OCI-LY3 (cell line): Measurements from ENCODE around the gene SCN2B.

Experiments
- H2AFZ ChIP-seq: fragments of 200-600, 300-600 bp; shearing (Covaris generic); 2 replicates; pipeline ENCODE4 v1.6.0; 2014; ENCODE audit warnings: antibody characterized with exemption, low read depth, low read length
- H3K27ac ChIP-seq: fragments of 200-600, 300-600 bp; sonication (generic); 2 replicates; pipeline ENCODE4 v1.5.1; 2014; ENCODE audit warnings: mild to moderate bottlenecking, low read length, moderate library complexity, mixed read lengths
- H3K27me3 ChIP-seq: fragments of 200-600, 300-600 bp; sonication (generic); 2 replicates; pipeline ENCODE4 v1.6.1; 2014; ENCODE audit warnings: low read depth, low read length, mixed read lengths
- H3K36me3 ChIP-seq: fragments of 200-600, 300-600 bp; sonication (generic); replicated peaks from 2 replicates; pipeline ENCODE3; 2014; ENCODE audit warnings: low read depth, low read length, mixed read lengths
- H3K4me1 ChIP-seq: fragments of 300-600, 200-600 bp; sonication (generic); 2 replicates; pipeline ENCODE4 v1.6.1; 2014; ENCODE audit warnings: low read length, mixed read lengths
- H3K4me2 ChIP-seq: fragments of 200-600, 300-600 bp; sonication (generic); 2 replicates; pipeline ENCODE4 v1.6.1; 2014; ENCODE audit warnings: low read length, mixed read lengths
- H3K4me3 ChIP-seq: fragments of 300-600, 200-600 bp; sonication (generic); 2 replicates; pipeline ENCODE4 v1.5.1; 2014; ENCODE audit warnings: antibody characterized with exemption, mild to moderate bottlenecking, low read length, moderate library complexity
- H3K79me2 ChIP-seq: fragments of 300-600, 200-600 bp; shearing (Covaris generic); 2 replicates; pipeline ENCODE4 v1.6.1; 2014; ENCODE audit warnings: mild to moderate bottlenecking, low read length, mixed read lengths
- H3K9ac ChIP-seq: fragments of 300-600, 200-600 bp; shearing (Covaris generic); 2 replicates; pipeline ENCODE4 v1.6.0; 2014; ENCODE audit warnings: mild to moderate bottlenecking, low read length, moderate library complexity
- H3K9me3 ChIP-seq: fragments of 200-600, 300-600 bp; shearing (Covaris generic); 2 replicates; pipeline ENCODE4 v1.6.1; 2014; ENCODE audit warnings: low read length, mixed read lengths; ENCODE audit not compliant: insufficient read depth
- H4K20me1 ChIP-seq: fragments of 200-600, 300-600 bp; sonication (generic); 2 replicates; pipeline ENCODE4 v1.6.1; 2016; ENCODE audit warnings: low read length, mixed read lengths; ENCODE audit not compliant: insufficient read depth
- EZH2phosphoT487 ChIP-seq: fragments of 200-600 bp; shearing (Covaris generic); IDR thresholded peaks from 2 replicates; pipeline ENCODE4 v1.6.1; 2018; ENCODE audit warnings: antibody characterized with exemption, mixed run types, low read depth
- TF ChIP-seq, protein P1 (sequence below): fragments of 200-600, 300-600 bp; sonication (generic); IDR thresholded peaks from 2 replicates; pipeline ENCODE4 v1.5.1; 2014; ENCODE audit warnings: antibody characterized with exemption, low read length, low read depth

SCN2B gene

GRCh38 chr11:118166641-118167040 is 9.8 kb downstream of the SCN2B start:
- TF ChIP-seq EZH2phosphoT487, result no peak
- TF ChIP-seq, protein P1, sequence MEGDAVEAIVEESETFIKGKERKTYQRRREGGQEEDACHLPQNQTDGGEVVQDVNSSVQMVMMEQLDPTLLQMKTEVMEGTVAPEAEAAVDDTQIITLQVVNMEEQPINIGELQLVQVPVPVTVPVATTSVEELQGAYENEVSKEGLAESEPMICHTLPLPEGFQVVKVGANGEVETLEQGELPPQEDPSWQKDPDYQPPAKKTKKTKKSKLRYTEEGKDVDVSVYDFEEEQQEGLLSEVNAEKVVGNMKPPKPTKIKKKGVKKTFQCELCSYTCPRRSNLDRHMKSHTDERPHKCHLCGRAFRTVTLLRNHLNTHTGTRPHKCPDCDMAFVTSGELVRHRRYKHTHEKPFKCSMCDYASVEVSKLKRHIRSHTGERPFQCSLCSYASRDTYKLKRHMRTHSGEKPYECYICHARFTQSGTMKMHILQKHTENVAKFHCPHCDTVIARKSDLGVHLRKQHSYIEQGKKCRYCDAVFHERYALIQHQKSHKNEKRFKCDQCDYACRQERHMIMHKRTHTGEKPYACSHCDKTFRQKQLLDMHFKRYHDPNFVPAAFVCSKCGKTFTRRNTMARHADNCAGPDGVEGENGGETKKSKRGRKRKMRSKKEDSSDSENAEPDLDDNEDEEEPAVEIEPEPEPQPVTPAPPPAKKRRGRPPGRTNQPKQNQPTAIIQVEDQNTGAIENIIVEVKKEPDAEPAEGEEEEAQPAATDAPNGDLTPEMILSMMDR, result no peak
- Histone ChIP-seq H4K20me1 (no peaks in the 10 kb centered on the region), H3K9ac (no peak overlapping the region), H3K4me3 (no peak overlapping the region), H3K36me3 (no peaks in the 10 kb centered on the region), H3K9me3 (no peaks in the 10 kb centered on the region), H3K27me3 (peaks cover 20% of the 10 kb centered on the region), H3K4me1 (peaks cover 16% of the 10 kb centered on the region), H3K27ac (no peak overlapping the region), H3K4me2 (no peak overlapping the region), H3K79me2 (no peaks in the 10 kb centered on the region), H2AFZ (no peak overlapping the region)

DNA sequence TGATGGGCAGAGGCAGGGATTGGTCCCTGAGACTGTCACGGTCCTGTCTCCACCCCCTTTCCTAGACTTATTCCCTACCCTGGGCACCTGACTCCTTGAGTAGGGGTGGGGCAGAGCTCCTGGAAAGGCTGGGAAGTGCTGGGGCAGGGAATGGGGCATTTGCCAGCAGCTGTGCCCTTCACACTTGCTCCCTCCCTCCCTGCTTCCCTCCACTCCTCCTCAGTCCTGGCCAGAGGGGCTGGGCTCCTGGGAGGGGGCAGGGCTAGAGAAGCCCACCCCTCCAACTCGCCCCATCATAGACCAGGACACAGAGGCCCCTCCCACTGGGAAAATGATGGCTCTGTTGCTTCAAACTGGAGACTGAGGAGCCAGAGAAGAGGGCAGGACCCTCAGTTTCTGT is 11.6 kb downstream of the SCN2B start:
- no peak overlapping the region for H3K4me2 ChIP-seq
- no peaks in the 10 kb centered on the region for H3K9me3 ChIP-seq
- no peak for TF ChIP-seq EZH2phosphoT487
- no peak overlapping the region for H3K4me3 ChIP-seq
- no peak overlapping the region for H3K27ac ChIP-seq
- H2AFZ ChIP-seq, result no peak overlapping the region
- no peaks in the 10 kb centered on the region for H3K36me3 ChIP-seq
- H3K79me2 ChIP-seq, result no peaks in the 10 kb centered on the region
- H4K20me1 ChIP-seq, result no peaks in the 10 kb centered on the region
- H3K27me3 ChIP-seq, result peaks cover 18% of the 10 kb centered on the region
- H3K4me1 ChIP-seq, result peaks cover 12% of the 10 kb centered on the region
- no peak overlapping the region for H3K9ac ChIP-seq

- Histone ChIP-seq H3K27me3 (peaks cover 14% of the 10 kb centered on the region), H2AFZ (no peak overlapping the region), H3K9ac (no peak overlapping the region), H3K4me3 (no peak overlapping the region), H3K4me2 (no peak overlapping the region), H4K20me1 (no peaks in the 10 kb centered on the region), H3K79me2 (no peaks in the 10 kb centered on the region), H3K27ac (no peak overlapping the region), H3K9me3 (no peaks in the 10 kb centered on the region), H3K4me1 (peaks cover 12% of the 10 kb centered on the region), H3K36me3 (no peaks in the 10 kb centered on the region)
- TF ChIP-seq EZH2phosphoT487, result no peak
- TF ChIP-seq, protein P1, result no peak
These were observed 12.9 kb downstream of the SCN2B start for GRCh38 chr11:118163494-118163893.

DNA sequence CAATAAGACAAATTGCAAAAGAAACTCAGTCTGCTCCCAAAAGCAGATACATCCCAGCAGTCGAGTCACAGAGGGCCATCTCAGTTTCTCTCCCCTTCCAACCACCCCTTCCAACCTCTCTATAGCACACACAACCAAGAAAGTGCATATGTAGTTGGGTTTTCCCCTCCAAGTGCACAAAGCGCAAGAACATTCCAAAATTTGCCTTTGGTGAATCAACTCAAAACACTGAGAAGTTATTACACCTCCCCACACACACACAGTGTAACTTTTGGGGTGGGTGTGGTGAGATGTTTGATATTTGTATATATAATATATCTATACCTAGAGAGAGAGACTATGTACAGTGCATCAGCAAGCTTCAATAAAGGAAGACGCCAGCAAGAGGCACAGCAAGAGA is 13.6 kb downstream of the SCN2B start:
- no peak for TF ChIP-seq EZH2phosphoT487
- TF ChIP-seq, protein P1, result no peak
- no peak overlapping the region for H3K4me3 ChIP-seq
- no peak overlapping the region for H3K9ac ChIP-seq
- no peaks in the 10 kb centered on the region for H3K79me2 ChIP-seq
- peaks cover 12% of the 10 kb centered on the region for H3K4me1 ChIP-seq
- peaks cover 18% of the 10 kb centered on the region for H3K27me3 ChIP-seq
- H3K9me3 ChIP-seq, result no peaks in the 10 kb centered on the region
- no peaks in the 10 kb centered on the region for H3K36me3 ChIP-seq
- no peaks in the 10 kb centered on the region for H4K20me1 ChIP-seq
- H2AFZ ChIP-seq, result no peak overlapping the region
- no peak overlapping the region for H3K27ac ChIP-seq
- H3K4me2 ChIP-seq, result peak overlapping the region; percentile 22; the same call in 1 of the 2 replicates

DNA sequence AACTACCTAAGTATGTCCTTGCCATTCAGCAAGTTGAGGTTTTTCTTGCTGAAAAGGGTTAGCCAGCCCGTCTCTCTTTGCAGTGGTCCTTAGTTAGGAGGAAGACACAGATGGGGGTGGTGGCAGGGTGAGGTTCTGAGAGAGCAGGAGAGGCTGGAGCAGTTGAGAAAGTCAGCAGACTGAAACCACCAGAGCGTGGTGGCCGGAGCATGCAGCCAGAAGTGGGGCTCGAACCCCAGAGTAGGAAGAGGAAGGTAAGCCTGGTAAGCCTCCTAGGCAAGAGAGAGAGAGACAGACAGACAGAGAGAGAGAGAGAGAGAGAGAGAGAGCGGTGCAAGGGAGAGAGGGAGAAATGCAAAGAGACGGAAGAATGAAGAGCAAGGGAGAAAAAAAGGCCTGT is 14.7 kb downstream of the SCN2B start:
- Histone ChIP-seq H2AFZ (no peak overlapping the region), H4K20me1 (no peaks in the 10 kb centered on the region), H3K9ac (no peak overlapping the region), H3K4me2 (no peak overlapping the region), H3K79me2 (no peaks in the 10 kb centered on the region), H3K9me3 (no peaks in the 10 kb centered on the region), H3K36me3 (no peaks in the 10 kb centered on the region), H3K27me3 (peaks cover 29% of the 10 kb centered on the region), H3K4me1 (peaks cover 12% of the 10 kb centered on the region), H3K4me3 (no peak overlapping the region), H3K27ac (no peak overlapping the region)
- TF ChIP-seq EZH2phosphoT487, result no peak
- TF ChIP-seq, protein P1, result no peak
